PC-3 (cell line): ENCODE measurements around the gene TANK.

ENCODE experiments used
- CTCF ChIP-seq: fragments of 300-600 bp; sonication (generic); conservative IDR thresholded peaks from 2 replicates; pipeline ENCODE4 v1.5.1; 2017; ENCODE audit warnings: antibody characterized with exemption, low read depth, mild to moderate bottlenecking, low read length
- EZH2 ChIP-seq: fragments of 300-600 bp; sonication (generic); IDR thresholded peaks from one replicate; pipeline ENCODE4 v1.6.1; 2017; ENCODE audit warnings: antibody characterized with exemption, mild to moderate bottlenecking, low read length; ENCODE audit not compliant: unreplicated experiment

- TF ChIP-seq CTCF (no peak), EZH2 (no peak)
Observed at GRCh38 chr2:161115205-161115604, 45.0 kb upstream of the TANK start.
